ENCODE measurements around the gene CLCN2.

GRCh38 chr3:184358921-184359350 is 2.5 kb downstream of the CLCN2 start:
- TF ChIP-seq POLR2A (IDR thresholded peaks at IDR 0.05) = no peak
- TF ChIP-seq, protein P1, sequence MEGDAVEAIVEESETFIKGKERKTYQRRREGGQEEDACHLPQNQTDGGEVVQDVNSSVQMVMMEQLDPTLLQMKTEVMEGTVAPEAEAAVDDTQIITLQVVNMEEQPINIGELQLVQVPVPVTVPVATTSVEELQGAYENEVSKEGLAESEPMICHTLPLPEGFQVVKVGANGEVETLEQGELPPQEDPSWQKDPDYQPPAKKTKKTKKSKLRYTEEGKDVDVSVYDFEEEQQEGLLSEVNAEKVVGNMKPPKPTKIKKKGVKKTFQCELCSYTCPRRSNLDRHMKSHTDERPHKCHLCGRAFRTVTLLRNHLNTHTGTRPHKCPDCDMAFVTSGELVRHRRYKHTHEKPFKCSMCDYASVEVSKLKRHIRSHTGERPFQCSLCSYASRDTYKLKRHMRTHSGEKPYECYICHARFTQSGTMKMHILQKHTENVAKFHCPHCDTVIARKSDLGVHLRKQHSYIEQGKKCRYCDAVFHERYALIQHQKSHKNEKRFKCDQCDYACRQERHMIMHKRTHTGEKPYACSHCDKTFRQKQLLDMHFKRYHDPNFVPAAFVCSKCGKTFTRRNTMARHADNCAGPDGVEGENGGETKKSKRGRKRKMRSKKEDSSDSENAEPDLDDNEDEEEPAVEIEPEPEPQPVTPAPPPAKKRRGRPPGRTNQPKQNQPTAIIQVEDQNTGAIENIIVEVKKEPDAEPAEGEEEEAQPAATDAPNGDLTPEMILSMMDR (IDR thresholded peaks at IDR 0.05) = no peak

All from testis (tissue), 2 donors.